GM18909 (cell line): Measurements from ENCODE around the gene ARCN1.
A peak's percentile ranks its signal among the peaks of the same experiment; 100 is the strongest.
"Not testable (repeated sequence)": the region's sequence is repeated elsewhere in the genome, so short reads cannot be mapped to it uniquely, and the experiment has no call there.

Experiments used
- ATAC-seq: cut with Tn5 transposase; IDR thresholded peaks from one replicate; pipeline ENCODE4 v1.9.1; 2021; ENCODE audit warnings: mild to moderate bottlenecking; ENCODE audit not compliant: unreplicated experiment, poor library complexity

Gene ARCN1

GRCh38 chr11:118544010-118544646, 28.1 kb upstream of the ARCN1 start:
- ATAC-seq, result no peak

GRCh38 chr11:118544647-118545010, 27.6 kb upstream of the ARCN1 start:
- ATAC-seq, result no peak

DNA sequence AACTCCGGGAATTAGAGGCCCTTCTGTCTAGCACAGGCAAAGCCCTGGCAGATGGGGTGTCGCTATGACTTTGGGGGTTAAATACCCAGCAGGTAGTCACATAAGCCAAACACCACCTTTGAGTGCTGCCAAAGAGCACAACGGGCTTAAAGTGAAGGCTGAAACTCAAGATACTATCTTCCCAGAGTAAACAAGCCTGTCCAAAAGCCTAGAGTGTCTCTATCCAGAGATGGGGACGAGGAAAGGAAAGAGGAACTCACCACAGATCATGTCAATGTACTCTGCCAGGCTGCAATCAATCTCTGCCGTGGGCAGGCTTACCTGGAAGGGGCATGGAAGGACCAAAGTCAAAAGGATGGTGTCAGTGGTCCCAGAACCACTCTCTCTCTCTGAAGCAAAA, 26.7 kb upstream of the ARCN1 start:
- ATAC-seq, result no peak

GRCh38 chr11:118547132-118547531, 25.1 kb upstream of the ARCN1 start:
- no peak for ATAC-seq

DNA sequence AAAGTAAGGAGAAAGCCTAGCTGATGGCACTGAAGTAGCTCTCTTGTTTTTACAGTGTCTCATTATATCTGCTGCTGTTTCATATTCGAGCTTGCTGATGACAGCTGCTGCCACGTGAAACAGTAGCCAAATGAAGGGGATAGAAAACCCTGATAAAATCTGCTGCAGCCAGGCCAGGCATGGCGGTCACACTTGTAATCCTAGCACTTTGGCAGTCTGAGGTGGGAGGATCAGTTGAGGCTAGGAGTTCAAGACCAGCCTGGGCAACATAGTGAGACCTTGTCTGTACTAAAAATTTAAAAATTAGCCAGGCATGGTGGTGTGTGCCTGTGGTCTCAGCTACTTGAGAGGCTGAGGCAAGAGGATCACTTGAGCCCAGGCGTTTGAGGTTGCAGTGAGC, 19.9 kb upstream of the ARCN1 start:
- no peak for ATAC-seq

- no peak for ATAC-seq
These were observed 11.4 kb upstream of the ARCN1 start for GRCh38 chr11:118560806-118561205.

GRCh38 chr11:118565051-118565450, 7.2 kb upstream of the ARCN1 start:
- ATAC-seq, result no peak

- ATAC-seq, result no peak
These were observed 2.5 kb upstream of the ARCN1 start for GRCh38 chr11:118569670-118570069.

DNA sequence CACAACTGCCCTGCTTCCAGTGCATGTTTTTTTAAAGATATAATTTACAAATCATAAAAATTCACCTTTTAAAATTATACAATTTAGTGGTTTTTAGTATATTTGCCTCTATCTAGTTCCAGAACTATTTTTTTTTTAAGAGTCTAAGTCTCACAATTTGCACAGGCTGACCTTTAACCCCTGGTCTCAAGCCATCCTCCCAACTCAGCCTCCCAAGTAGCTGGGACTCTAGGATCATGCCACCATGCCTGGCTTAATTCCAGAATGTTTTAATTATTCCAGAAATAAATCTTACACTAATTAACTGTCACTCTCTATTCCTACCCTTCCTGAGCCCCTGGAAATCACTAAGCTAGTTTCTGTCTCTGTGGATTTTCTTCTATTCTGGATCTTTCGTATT, 1.4 kb upstream of the ARCN1 start:
- ATAC-seq, result no peak

GRCh38 chr11:118571701-118572060, 528 bp upstream of the ARCN1 start:
- ATAC-seq, result not testable (repeated sequence)

- peak; percentile 7 for ATAC-seq
These were observed 857 bp downstream of the ARCN1 start for GRCh38 chr11:118572981-118573550.

- ATAC-seq, result no peak
These were observed 2.4 kb downstream of the ARCN1 start for GRCh38 chr11:118574636-118575035.

DNA sequence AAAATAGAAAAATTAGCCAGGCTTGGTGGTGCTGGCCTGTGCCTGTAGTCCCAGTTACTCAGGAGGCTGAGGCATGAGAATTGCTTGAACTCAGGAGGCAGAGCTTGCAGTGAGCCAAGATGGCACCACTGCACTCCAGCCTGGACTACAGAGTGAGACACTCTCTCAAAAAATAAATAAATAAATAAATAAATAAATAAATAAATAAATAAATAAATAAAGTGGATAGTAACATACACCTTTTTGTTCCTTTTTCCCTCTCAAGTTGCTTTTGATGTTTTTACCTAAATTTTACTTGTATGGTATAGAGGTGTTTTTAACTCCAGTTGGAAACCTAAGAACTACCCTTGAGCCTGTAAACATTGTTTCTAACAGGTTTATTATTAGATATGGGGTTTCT, 5.8 kb downstream of the ARCN1 start:
- not testable (repeated sequence) for ATAC-seq

DNA sequence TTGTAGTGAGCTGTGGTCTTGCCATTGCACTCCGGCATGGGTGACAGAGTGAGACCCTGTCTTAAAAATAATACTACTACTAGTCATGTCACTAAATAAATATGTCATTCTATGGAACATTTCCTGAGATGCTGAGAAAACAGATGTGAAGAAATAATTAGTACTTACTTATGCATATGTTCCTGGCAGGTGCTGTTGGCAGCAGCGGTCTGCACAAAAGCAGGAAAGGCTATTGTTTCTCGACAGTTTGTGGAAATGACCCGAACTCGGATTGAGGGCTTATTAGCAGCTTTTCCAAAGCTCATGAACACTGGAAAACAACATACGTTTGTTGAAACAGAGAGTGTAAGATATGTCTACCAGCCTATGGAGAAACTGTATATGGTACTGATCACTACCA, 8.8 kb downstream of the ARCN1 start:
- ATAC-seq, result no peak

GRCh38 chr11:118587952-118588351, 15.7 kb downstream of the ARCN1 start:
- ATAC-seq, result no peak

DNA sequence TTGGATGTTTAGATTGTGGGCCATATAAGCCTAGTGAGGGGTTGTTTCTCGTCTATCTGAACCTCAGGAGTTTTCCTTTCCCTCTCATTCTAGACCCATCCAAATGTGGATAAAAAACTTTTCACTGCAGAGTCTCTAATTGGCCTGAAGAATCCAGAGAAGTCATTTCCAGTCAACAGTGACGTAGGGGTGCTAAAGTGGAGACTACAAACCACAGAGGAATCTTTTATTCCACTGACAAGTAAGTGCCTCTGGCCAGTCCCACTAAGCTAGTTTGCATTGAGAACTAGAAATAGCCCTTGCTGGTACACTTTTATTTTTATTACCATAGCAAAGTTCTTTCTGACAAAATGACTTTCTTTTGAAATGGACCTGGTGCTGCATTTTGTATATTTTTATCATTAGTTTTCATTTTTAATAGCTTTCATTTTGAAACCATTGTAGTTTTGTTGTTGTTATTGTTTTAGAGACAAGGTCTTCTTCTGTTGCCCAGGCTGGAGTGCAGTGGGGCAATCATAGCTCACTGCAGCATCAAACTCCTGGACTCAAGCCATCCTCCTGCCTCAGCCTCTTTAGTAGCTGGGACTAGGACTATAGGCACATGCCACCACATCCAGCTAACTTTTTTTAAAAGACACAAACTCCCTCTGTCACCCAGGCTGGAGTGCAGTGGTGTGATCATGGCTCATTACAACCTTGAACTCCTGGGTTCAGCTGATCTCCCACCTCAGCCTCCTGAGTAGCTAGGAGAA, 20.6 kb downstream of the ARCN1 start:
- no peak for ATAC-seq

- not testable (repeated sequence) for ATAC-seq
These were observed 22.8 kb downstream of the ARCN1 start for GRCh38 chr11:118594984-118595383.

DNA sequence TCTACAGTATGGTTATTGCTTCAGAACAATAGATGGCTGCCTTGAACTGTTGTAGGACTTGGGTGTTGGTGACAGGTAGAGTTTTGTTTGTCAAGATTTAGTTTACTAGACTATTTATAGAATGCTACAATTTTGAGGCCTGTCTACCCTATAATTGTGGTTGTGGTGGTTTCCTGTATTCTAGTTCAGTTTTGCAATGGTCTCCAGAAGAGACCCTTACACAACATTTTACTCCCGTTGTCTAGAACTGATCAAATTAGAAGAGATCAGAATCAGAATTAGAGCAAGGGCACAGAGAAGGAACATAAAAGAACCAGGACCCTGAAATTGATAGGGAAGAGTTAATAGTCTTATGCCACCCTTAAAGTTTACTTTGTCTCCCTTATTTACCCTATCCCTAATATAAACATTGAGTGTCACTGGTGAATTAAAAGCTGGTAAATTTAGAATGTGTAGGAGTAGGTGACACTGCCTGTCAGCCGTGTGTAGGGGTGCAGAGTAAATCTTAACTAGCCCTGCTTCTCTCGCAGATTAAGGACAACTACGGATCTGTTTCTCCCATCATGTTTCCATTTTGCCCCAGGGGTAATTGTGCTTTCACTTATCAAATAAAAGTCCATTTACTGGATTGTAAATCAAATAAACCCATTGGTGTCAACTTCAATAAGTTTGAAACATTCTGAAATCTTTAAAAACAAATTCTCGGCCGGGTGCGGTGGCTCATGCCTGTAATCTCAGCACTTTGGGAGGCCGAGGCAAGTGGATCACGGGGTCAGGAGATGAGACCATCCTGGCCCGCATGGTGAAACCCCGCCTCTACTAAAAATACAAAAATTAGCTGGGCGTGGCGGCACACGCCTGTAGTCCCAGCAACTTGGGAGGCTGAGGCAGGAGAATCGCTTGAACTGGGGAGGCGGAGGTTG, 24.3 kb downstream of the ARCN1 start:
- ATAC-seq, result no peak

GRCh38 chr11:118597556-118597955, 25.3 kb downstream of the ARCN1 start:
- no peak for ATAC-seq

DNA sequence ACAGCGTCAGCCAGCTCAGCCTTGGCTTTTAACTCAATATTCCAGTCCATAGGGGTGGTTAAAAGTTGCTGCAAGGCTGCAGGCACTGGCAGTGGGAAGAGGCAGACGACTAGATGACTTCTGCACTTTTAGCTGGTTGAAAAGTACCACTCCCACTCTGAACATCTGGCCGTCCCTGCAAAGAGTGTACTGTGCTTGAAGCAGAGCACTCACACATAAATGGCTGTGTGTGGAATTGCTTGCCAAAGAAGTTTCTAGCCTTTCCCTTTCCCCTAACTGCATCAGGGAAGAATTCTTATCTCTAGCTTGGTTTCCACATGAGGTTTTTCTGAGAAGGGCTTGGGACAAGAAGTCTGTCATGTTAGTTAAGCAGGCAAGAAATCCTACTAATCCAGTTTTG, 30.1 kb downstream of the ARCN1 start:
- ATAC-seq, result no peak

DNA sequence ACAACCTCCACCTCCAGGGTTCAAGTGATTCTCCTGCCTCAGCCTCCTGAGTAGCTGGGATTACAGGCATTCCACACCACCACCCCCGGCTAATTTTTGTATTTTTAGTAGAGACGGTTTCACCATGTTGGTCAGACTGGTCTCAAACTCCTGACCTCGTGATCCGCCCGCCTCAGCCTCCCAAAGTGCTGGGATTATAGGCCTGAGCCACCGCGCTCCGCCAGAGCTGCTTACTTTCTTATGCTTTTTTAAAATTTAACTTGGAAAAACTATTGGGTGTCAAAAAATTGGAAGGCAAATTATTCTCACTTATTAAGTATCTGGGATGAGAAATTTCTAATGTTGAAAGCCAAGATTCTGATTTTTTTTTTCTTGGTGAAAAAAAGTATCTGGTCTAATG, 31.5 kb downstream of the ARCN1 start:
- ATAC-seq, result not testable (repeated sequence)
